PC-3 (cell line): ENCODE data around the gene MINAR2. TPM values are rescaled to one million over a fixed set of nuclear protein-coding genes. Genes with fewer than 3 reads are reported as not detected.

Source experiments
- ATAC-seq: fragments of 200-7000 bp; cut with Tn5 transposase; 2 replicates; pipeline ENCODE4 v1.9.1; 2020; ENCODE audit warnings: mild to moderate bottlenecking, moderate library complexity
- BruUV-seq: library from RNA; stranded (reverse); fragments of 400-500 nt; replicated peaks from 2 replicates; lab custom pipeline; 2021; lab: Mats Ljungman, UMichigan
- CTCF ChIA-PET: fragments of 300-600 bp; sonication (Branson Sonifier 250); formaldehyde crosslinking; loops from one replicate; lab custom pipeline; 2022; ENCODE audit warnings: antibody characterized with exemption; lab: Charles Lee
- POLR2A ChIA-PET: fragments of 300-600 bp; sonication (Branson Sonifier 250); formaldehyde crosslinking; loops from one replicate; lab custom pipeline; 2022; ENCODE audit warnings: antibody characterized with exemption; ENCODE audit not compliant: unreplicated experiment; lab: Charles Lee
- DNase-seq: peaks from one replicate; pipeline ENCODE4 v3.0.0-alpha.2; 2015
- H2AFZ ChIP-seq: fragments of 300-600 bp; sonication (generic); 2 replicates; pipeline ENCODE4 v1.6.0; 2016; ENCODE audit warnings: antibody characterized with exemption, low read length
- H3F3A ChIP-seq: fragments of 300-600 bp; sonication (generic); one replicate; pipeline ENCODE4 v1.6.0; 2017; ENCODE audit warnings: antibody characterized with exemption, low read length, control low read depth, mild to moderate bottlenecking; ENCODE audit not compliant: unreplicated experiment
- H3K27ac ChIP-seq: fragments of 300-600 bp; sonication (generic); 2 replicates; pipeline ENCODE4 v1.5.1; 2016; ENCODE audit warnings: mild to moderate bottlenecking, low read length
- H3K27me3 ChIP-seq: fragments of 300-600 bp; sonication (generic); 2 replicates; pipeline ENCODE4 v1.6.1; 2016; ENCODE audit warnings: low read length, mixed read lengths
- H3K36me3 ChIP-seq: fragments of 300-600 bp; sonication (generic); 2 replicates; pipeline ENCODE4 v1.6.1; 2016; ENCODE audit warnings: low read depth, mixed run types, low read length, mixed read lengths
- H3K4me1 ChIP-seq: fragments of 300-600 bp; sonication (generic); 2 replicates; pipeline ENCODE4 v1.5.1; 2016; ENCODE audit warnings: low read length; ENCODE audit not compliant: insufficient read depth
- H3K4me2 ChIP-seq: fragments of 300-600 bp; sonication (generic); 2 replicates; pipeline ENCODE4 v1.6.0; 2016; ENCODE audit warnings: low read length
- H3K4me3 ChIP-seq: fragments of 300-600 bp; sonication (generic); 2 replicates; pipeline ENCODE4 v1.5.1; 2016; ENCODE audit warnings: mild to moderate bottlenecking, low read length, mixed read lengths
- H3K79me2 ChIP-seq: fragments of 300-600 bp; sonication (generic); 2 replicates; pipeline ENCODE4 v1.6.1; 2017; ENCODE audit warnings: low read length, mixed read lengths
- H3K9ac ChIP-seq: fragments of 300-600 bp; sonication (generic); 2 replicates; pipeline ENCODE4 v1.6.0; 2016; ENCODE audit warnings: mild to moderate bottlenecking, low read length
- H3K9me2 ChIP-seq: fragments of 300-600 bp; sonication (generic); replicated peaks from 2 replicates; pipeline ENCODE4 v1.6.1; 2016; ENCODE audit warnings: mixed run types, low read length, mixed read lengths
- H3K9me3 ChIP-seq: fragments of 300-600 bp; sonication (generic); 2 replicates; pipeline ENCODE4 v1.6.1; 2016; ENCODE audit warnings: low read length, mixed read lengths
- H4K20me1 ChIP-seq: fragments of 300-600 bp; sonication (generic); 2 replicates; pipeline ENCODE4 v1.6.1; 2016; ENCODE audit warnings: low read length, mixed read lengths
- EZH2 ChIP-seq: fragments of 300-600 bp; sonication (generic); IDR thresholded peaks from one replicate; pipeline ENCODE4 v1.6.1; 2017; ENCODE audit warnings: antibody characterized with exemption, mild to moderate bottlenecking, low read length; ENCODE audit not compliant: unreplicated experiment
- EZH2phosphoT487 ChIP-seq: fragments of 300-600 bp; sonication (generic); IDR thresholded peaks from 2 replicates; pipeline ENCODE4 v1.6.1; 2018; ENCODE audit warnings: mild to moderate bottlenecking, antibody characterized with exemption, low read length, borderline replicate concordance
- intact Hi-C: fragments of 100-400 bp; cut with micrococcal nuclease; formaldehyde crosslinking; loops from 2 replicates; pipeline ENCODE4 v1.9.0; 2023
- total RNA-seq: library from RNA; depleted of rRNA; stranded (reverse); fragments of >200 nt; gene quantifications from 2 replicates; pipeline ENCODE4 v1.2.3, GENCODE V29; 2014
- TF ChIP-seq, protein P1 (sequence below): fragments of 300-600 bp; sonication (generic); conservative IDR thresholded peaks from 2 replicates; pipeline ENCODE4 v1.5.1; 2017; ENCODE audit warnings: antibody characterized with exemption, low read depth, mild to moderate bottlenecking, low read length

MINAR2 gene
- total RNA-seq, 1 experiment from 2014 or later, result not detected

DNA sequence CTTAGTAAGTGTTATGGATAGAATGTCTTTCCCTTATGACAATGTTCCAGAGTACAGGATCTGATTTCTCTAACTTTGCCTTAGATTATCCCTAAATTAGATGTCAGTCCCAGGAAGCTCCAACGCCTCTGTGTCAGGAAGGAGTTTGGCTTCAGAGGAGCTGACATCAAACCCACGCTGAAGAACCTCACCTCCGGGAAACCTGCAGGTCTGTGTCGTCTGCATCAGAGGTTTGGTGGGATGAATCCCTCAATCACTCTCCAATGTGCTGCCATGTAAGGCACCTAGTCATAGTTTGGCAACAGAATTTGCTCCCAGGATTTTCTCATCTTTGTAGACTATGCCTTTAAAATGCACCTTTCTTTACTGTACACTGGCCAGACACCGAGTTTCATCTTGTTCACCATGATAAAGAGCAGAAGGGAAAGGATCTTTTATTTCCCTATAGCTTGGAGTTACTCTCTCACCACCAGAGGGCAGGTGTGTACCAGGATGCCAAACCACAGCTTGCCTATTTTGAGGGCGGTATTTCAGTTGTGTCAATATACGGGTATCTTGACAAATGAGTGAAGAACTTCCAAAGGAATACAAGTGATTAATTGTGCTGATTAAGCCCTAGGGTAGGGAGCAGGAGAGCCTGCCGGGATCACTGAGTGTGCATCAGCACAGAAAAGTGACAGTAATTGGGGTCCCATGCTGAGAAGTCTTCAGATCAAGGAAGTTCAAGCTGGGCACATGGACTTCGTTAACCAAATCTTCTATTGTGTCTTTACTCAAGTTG is 23.4 kb downstream of the MINAR2 start:
- Histone ChIP-seq H3K9me2 (no peaks in the 10 kb centered on the region), H3K4me3 (0 out of 2 replicates have a peak overlapping the region, but pooled peaks have one; percentile 11), H3K36me3 (no peaks in the 10 kb centered on the region), H3K9ac (no peak overlapping the region), H3K4me1 (no peaks in the 10 kb centered on the region), H3F3A (no peaks in the 10 kb centered on the region), H2AFZ (peak overlapping the region; percentile 65), H3K9me3 (no peaks in the 10 kb centered on the region), H3K79me2 (no peaks in the 10 kb centered on the region), H3K4me2 (peak overlapping the region; percentile 54), H3K27me3 (no peaks in the 10 kb centered on the region), H4K20me1 (no peaks in the 10 kb centered on the region), H3K27ac (no peak overlapping the region)
- ChIA-PET CTCF (interaction anchor here (0.6 to 1.4 kb wide), 3 partner anchors 82 to 1238 kb away, joined by 3 to 21 read pairs (median 5); no protein-coding TSS in a partner anchor), POLR2A (no interaction called here)
- peak; percentile 64 for DNase-seq
- BruUV-seq, result no TSS peak
- intact Hi-C loops, result loop anchor here (1.0 to 10.0 kb wide), 3 partner anchors 81 to 1339 kb away; no protein-coding TSS in a partner anchor
- peak; percentile 84 for ATAC-seq
- TF ChIP-seq, protein P1, sequence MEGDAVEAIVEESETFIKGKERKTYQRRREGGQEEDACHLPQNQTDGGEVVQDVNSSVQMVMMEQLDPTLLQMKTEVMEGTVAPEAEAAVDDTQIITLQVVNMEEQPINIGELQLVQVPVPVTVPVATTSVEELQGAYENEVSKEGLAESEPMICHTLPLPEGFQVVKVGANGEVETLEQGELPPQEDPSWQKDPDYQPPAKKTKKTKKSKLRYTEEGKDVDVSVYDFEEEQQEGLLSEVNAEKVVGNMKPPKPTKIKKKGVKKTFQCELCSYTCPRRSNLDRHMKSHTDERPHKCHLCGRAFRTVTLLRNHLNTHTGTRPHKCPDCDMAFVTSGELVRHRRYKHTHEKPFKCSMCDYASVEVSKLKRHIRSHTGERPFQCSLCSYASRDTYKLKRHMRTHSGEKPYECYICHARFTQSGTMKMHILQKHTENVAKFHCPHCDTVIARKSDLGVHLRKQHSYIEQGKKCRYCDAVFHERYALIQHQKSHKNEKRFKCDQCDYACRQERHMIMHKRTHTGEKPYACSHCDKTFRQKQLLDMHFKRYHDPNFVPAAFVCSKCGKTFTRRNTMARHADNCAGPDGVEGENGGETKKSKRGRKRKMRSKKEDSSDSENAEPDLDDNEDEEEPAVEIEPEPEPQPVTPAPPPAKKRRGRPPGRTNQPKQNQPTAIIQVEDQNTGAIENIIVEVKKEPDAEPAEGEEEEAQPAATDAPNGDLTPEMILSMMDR, result peak; percentile 86
- TF ChIP-seq EZH2, result no peak

DNA sequence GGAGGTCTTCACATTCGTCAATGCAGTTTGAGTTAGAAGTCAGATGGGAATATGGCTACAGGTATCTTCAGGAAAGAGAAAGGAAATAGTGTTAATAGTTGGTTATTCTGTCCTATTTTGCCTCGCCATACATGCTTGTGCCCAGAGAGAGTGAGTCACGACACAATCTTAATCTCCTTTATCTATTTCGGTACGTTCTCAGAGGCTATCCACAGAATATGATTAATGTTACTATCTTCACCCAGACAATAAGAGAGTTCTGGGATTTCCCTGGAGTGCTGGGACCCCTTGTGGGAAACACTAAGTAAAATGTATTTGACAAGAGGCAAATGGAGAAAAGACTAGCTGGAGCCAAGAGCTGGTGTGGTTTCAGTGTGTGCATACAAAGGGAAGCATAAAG is 25.5 kb downstream of the MINAR2 start:
- H4K20me1 ChIP-seq, result no peaks in the 10 kb centered on the region
- POLR2A ChIA-PET, result no interaction called here

More for the DNA sequence above, 25.5 kb downstream of the MINAR2 start:
- Histone ChIP-seq H3K4me1 (no peaks in the 10 kb centered on the region), H3K36me3 (no peaks in the 10 kb centered on the region), H3F3A (no peaks in the 10 kb centered on the region), H3K27me3 (no peaks in the 10 kb centered on the region), H2AFZ (no peak overlapping the region), H3K4me3 (no peak overlapping the region), H3K27ac (no peak overlapping the region), H3K4me2 (no peak overlapping the region), H3K9me3 (no peaks in the 10 kb centered on the region), H3K9ac (no peak overlapping the region), H3K79me2 (no peaks in the 10 kb centered on the region), H3K9me2 (no peaks in the 10 kb centered on the region)
- intact Hi-C loops, result loop anchor here (10.0 kb wide), 1 partner anchor 1141 kb away; no protein-coding TSS in a partner anchor
- CTCF ChIA-PET, result no interaction called here
- no peak for TF ChIP-seq EZH2
- no peak for TF ChIP-seq EZH2phosphoT487
- TF ChIP-seq, protein P1, result no peak
- no TSS peak for BruUV-seq
- DNase-seq (no peak), ATAC-seq (no peak)
